OCI-LY3 (cell line): Measurements from ENCODE around the gene TMEM140.

ENCODE experiments used
- H2AFZ ChIP-seq: fragments of 200-600, 300-600 bp; shearing (Covaris generic); 2 replicates; pipeline ENCODE4 v1.6.0; 2014; ENCODE audit warnings: antibody characterized with exemption, low read depth, low read length
- H3K27ac ChIP-seq: fragments of 200-600, 300-600 bp; sonication (generic); 2 replicates; pipeline ENCODE4 v1.5.1; 2014; ENCODE audit warnings: mild to moderate bottlenecking, low read length, moderate library complexity, mixed read lengths
- H3K27me3 ChIP-seq: fragments of 200-600, 300-600 bp; sonication (generic); 2 replicates; pipeline ENCODE4 v1.6.1; 2014; ENCODE audit warnings: low read depth, low read length, mixed read lengths
- H3K36me3 ChIP-seq: fragments of 200-600, 300-600 bp; sonication (generic); replicated peaks from 2 replicates; pipeline ENCODE3; 2014; ENCODE audit warnings: low read depth, low read length, mixed read lengths
- H3K4me1 ChIP-seq: fragments of 300-600, 200-600 bp; sonication (generic); 2 replicates; pipeline ENCODE4 v1.6.1; 2014; ENCODE audit warnings: low read length, mixed read lengths
- H3K4me2 ChIP-seq: fragments of 200-600, 300-600 bp; sonication (generic); 2 replicates; pipeline ENCODE4 v1.6.1; 2014; ENCODE audit warnings: low read length, mixed read lengths
- H3K4me3 ChIP-seq: fragments of 300-600, 200-600 bp; sonication (generic); 2 replicates; pipeline ENCODE4 v1.5.1; 2014; ENCODE audit warnings: antibody characterized with exemption, mild to moderate bottlenecking, low read length, moderate library complexity
- H3K79me2 ChIP-seq: fragments of 300-600, 200-600 bp; shearing (Covaris generic); 2 replicates; pipeline ENCODE4 v1.6.1; 2014; ENCODE audit warnings: mild to moderate bottlenecking, low read length, mixed read lengths
- H3K9ac ChIP-seq: fragments of 300-600, 200-600 bp; shearing (Covaris generic); 2 replicates; pipeline ENCODE4 v1.6.0; 2014; ENCODE audit warnings: mild to moderate bottlenecking, low read length, moderate library complexity
- H3K9me3 ChIP-seq: fragments of 200-600, 300-600 bp; shearing (Covaris generic); 2 replicates; pipeline ENCODE4 v1.6.1; 2014; ENCODE audit warnings: low read length, mixed read lengths; ENCODE audit not compliant: insufficient read depth
- H4K20me1 ChIP-seq: fragments of 200-600, 300-600 bp; sonication (generic); 2 replicates; pipeline ENCODE4 v1.6.1; 2016; ENCODE audit warnings: low read length, mixed read lengths; ENCODE audit not compliant: insufficient read depth
- CTCF ChIP-seq: fragments of 200-600, 300-600 bp; sonication (generic); IDR thresholded peaks from 2 replicates; pipeline ENCODE4 v1.5.1; 2014; ENCODE audit warnings: antibody characterized with exemption, low read length, low read depth
- EZH2phosphoT487 ChIP-seq: fragments of 200-600 bp; shearing (Covaris generic); IDR thresholded peaks from 2 replicates; pipeline ENCODE4 v1.6.1; 2018; ENCODE audit warnings: antibody characterized with exemption, mixed run types, low read depth

The TMEM140 gene

GRCh38 chr7:135168001-135168400, 20.1 kb downstream of the TMEM140 start:
- Histone ChIP-seq H4K20me1 (peaks cover 16% of the 10 kb centered on the region), H3K36me3 (peaks cover 52% of the 10 kb centered on the region), H3K4me3 (no peak overlapping the region), H3K27me3 (no peaks in the 10 kb centered on the region), H3K9ac (no peak overlapping the region), H3K79me2 (peaks cover 19% of the 10 kb centered on the region), H3K9me3 (no peaks in the 10 kb centered on the region), H2AFZ (no peak overlapping the region), H3K4me1 (peaks cover 30% of the 10 kb centered on the region), H3K27ac (no peak overlapping the region), H3K4me2 (no peak overlapping the region)
- TF ChIP-seq CTCF (no peak), EZH2phosphoT487 (no peak)

- TF ChIP-seq CTCF (no peak), EZH2phosphoT487 (no peak)
- peaks cover 16% of the 10 kb centered on the region for H4K20me1 ChIP-seq
- H3K4me1 ChIP-seq = peaks cover 30% of the 10 kb centered on the region
- H3K4me2 ChIP-seq = peak overlapping the region; percentile 98
- peak overlapping the region; percentile 92 for H3K4me3 ChIP-seq
- no peak overlapping the region for H3K9ac ChIP-seq
- no peaks in the 10 kb centered on the region for H3K9me3 ChIP-seq
- H3K79me2 ChIP-seq = peaks cover 19% of the 10 kb centered on the region
- no peaks in the 10 kb centered on the region for H3K27me3 ChIP-seq
- no peak overlapping the region for H3K27ac ChIP-seq
- peaks cover 49% of the 10 kb centered on the region for H3K36me3 ChIP-seq
- no peak overlapping the region for H2AFZ ChIP-seq
Measured at GRCh38 chr7:135168489-135169140, 20.7 kb downstream of the TMEM140 start.

GRCh38 chr7:135169141-135169963, 21.5 kb downstream of the TMEM140 start:
- H3K79me2 ChIP-seq = peaks cover 19% of the 10 kb centered on the region
- H3K4me1 ChIP-seq = peaks cover 30% of the 10 kb centered on the region
- H3K9ac ChIP-seq = peak overlapping the region; percentile 96
- H3K36me3 ChIP-seq = peaks cover 42% of the 10 kb centered on the region
- H3K27me3 ChIP-seq = no peaks in the 10 kb centered on the region
- H3K4me2 ChIP-seq = peak overlapping the region; percentile 98
- TF ChIP-seq CTCF (peak; percentile 61), EZH2phosphoT487 (no peak)
- no peak overlapping the region for H2AFZ ChIP-seq
- H3K27ac ChIP-seq = peak overlapping the region; percentile 93
- peaks cover 16% of the 10 kb centered on the region for H4K20me1 ChIP-seq
- H3K4me3 ChIP-seq = peak overlapping the region; percentile 92
- no peaks in the 10 kb centered on the region for H3K9me3 ChIP-seq

- no peaks in the 10 kb centered on the region for H3K9me3 ChIP-seq
- peaks cover 16% of the 10 kb centered on the region for H4K20me1 ChIP-seq
- H3K36me3 ChIP-seq = peaks cover 37% of the 10 kb centered on the region
- H3K4me3 ChIP-seq = peak overlapping the region; percentile 92
- H3K4me1 ChIP-seq = peaks cover 30% of the 10 kb centered on the region
- H3K79me2 ChIP-seq = peaks cover 19% of the 10 kb centered on the region
- peak overlapping the region; percentile 98 for H3K4me2 ChIP-seq
- no peaks in the 10 kb centered on the region for H3K27me3 ChIP-seq
- peak overlapping the region; percentile 96 for H3K9ac ChIP-seq
- TF ChIP-seq EZH2phosphoT487 (no peak), CTCF (no peak)
- peak overlapping the region; percentile 93 for H3K27ac ChIP-seq
- H2AFZ ChIP-seq = peak overlapping the region; percentile 71; the same call in 1 of the 2 replicates
Measured at GRCh38 chr7:135169964-135170273, 22.0 kb downstream of the TMEM140 start.
